SIG-M5 (cell line): ENCODE measurements around the gene SPATA2.
"Not testable (repeated sequence)": the region's sequence is repeated elsewhere in the genome, so short reads cannot be mapped to it uniquely, and the experiment has no call there.

Experiments
- DNase-seq: peaks from one replicate; lab custom pipeline; 2025; lab: John Stamatoyannopoulos, UW

Gene SPATA2, protein sequence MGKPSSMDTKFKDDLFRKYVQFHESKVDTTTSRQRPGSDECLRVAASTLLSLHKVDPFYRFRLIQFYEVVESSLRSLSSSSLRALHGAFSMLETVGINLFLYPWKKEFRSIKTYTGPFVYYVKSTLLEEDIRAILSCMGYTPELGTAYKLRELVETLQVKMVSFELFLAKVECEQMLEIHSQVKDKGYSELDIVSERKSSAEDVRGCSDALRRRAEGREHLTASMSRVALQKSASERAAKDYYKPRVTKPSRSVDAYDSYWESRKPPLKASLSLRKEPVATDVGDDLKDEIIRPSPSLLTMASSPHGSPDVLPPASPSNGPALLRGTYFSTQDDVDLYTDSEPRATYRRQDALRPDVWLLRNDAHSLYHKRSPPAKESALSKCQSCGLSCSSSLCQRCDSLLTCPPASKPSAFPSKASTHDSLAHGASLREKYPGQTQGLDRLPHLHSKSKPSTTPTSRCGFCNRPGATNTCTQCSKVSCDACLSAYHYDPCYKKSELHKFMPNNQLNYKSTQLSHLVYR

DNA sequence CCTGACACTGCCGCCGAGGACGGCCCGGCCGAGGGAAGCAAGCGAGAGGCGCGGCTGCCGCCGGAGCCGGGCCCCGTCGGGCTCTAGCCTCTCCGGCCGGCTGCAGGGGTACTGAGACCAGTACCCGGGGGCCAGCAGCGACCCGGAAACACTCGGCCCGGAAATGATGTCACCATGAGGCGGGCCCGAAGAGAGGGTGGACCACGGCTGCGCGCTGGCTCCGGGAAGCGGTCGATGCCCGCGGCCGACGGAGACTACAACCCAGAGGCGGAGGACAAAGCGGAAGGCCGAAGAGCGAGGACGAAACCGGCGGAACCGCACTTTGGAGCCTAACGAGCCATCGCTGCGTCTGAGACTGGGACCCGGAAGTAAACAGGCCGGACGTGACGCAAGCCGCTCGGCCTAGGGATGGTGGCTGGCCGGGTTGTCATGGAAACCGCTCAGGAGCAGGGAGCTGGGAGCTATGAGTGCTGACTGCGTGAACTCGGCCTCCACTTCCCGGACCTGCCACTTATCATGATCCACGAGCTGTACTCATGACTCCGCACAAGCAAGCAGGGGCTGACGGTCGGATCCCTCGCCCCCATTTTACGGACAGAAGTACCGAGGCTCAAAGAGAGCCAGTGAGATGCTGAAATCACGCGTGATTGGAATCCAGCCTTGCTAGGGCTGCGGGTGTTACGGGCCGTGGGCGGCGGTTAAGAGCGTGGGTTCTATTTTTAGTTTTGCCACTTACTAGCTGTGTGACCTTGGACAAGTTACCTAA is at the start of gene SPATA2:
Gene SPATA2 (minus strand): TSS at position 150 of the 766 bp plus-strand sequence. CDS start 7,039 bp downstream, outside the sequence.
- peak; percentile 58 for DNase-seq

DNA sequence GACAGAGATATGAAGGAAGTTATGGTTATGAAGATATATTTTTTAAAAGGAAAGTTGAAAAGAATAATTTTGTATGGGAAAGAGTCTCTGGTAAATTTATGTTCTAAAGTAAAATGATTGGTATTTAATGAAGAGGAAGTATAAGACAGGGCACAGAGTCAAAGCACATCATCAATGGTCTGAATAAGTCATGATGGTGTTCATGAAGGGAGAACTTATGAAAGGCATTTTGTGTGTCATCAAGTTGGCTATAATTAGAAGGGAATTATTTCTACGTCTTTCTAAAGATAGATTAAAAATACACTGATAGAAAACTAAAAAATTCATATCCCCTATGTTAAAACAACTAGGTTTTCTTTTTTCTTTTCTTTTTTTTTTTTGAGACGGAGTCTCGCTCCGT is 46.1 kb upstream of the SPATA2 start:
- no peak for DNase-seq

DNA sequence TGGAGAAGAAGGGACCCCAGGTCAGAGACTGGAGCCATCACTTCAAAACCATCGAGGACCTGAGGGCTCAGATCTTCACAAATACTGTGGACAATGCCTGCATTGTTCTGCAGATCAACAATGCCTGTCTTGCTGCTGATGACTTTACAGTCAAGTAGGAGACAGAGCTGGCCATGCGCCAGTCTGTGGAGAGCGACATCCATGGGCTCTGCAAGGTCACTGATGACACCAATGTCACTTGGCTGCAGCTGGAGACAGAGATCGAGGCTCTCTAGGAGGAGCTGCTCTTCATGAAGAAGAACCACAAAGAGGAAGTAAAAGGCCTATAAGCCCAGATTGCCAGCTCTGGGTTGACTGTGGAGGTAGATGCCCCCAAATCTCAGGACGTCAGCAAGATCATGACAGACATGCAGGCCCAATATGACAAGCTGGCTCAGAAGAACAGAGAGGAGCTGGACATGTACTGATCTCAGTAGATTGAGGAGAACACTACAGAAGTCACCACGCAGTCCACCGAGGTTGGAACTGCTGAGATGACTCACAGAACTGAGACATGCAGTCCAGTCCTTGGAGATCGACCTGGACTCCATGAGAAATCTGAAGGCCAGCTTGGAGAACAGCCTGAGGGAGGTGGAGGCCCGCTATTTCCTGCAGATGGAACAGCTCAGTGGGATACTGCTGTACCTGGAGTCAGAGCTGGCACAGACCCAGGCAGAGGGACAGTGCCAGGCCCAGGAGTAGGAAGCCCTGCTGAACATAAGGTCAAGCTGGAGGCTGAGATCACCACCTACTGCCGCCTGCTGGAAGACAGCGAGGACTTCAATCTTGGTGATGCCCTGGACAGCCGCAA is 42.0 kb upstream of the SPATA2 start:
- DNase-seq = not testable (repeated sequence)

DNA sequence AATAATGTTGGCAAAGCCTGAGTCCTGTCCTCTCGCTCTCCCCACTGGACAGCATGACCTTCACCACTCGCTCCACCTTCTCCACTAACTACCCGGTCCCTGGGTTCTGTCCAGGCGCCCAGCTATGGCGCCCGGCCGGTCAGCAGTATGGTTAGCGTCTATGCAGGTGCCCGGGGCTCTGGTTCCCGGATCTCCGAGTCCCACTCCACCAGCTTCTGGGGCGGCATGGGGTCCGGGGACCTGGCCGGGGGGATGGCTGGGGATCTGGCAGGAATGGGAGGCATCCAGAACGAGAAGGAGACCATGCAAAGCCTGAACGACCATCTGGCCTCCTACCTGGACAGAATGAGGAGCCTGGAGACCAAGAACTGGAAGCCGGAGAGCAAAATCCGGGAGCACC is 41.4 kb upstream of the SPATA2 start:
- no peak for DNase-seq

DNA sequence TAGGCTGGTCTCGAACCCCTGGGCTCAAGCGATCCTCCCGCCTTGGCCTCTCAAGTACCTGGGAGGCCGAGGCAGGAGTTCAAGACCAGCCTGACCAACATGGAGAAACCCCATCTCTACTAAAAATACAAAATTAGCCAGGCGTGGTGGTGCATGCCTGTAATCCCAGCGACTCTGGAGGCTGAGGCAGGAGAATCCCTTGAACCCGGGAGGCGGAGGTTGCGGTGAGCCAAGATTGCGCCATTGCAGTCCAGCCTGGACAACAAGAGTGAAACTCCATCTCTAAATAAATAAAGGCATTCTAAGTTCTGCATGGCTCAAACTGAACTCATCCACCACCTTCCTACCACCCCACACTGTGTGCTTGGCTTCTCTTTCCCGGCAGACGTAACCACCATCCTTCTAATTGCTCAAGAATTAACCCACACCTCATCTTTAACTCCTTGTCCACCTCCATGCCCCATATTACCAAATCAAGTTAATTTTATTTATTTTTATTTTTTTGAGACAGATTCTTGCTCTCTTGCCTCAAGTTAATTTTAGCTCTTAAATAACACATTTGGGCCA is 40.6 kb upstream of the SPATA2 start:
- DNase-seq = not testable (repeated sequence)

DNA sequence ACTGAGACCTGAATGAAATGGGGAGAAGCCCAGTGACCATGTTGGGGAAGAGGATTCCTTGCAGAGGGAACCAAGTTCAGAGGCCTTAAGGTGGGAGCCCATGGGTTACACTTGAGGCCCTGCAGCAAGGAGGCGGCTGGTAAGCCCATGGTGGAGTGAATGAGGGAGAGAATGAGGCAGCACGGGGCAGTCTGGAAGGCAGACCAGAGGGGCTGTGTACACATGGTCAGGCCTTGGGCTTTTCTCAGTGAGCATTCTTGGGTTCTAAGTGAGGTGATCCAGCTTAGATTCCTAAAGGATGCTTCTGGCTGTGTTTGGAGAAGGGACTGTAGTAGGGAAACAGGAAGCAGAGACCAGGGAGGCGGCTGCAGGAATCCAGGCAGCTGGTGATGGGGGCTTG is 39.8 kb upstream of the SPATA2 start:
- no peak for DNase-seq

DNA sequence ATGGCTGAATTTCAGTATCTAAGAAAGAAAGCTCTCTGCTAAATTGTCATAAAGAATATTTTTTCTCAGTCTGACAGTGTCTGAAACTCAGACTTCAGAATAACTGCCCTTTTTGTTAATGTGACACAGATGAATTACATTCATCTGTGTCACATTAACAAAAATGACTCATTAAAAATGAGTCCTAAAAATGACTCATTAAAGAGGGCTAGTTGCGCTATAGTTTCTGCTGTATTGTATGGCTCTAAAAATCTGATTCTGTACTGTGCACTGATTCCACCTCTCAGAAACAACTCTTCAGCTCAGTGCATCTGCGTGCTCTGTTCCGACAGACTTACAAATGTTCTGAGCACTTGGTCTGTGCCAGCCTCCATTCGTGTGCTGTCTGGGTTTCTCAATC is 35.8 kb upstream of the SPATA2 start:
- no peak for DNase-seq

DNA sequence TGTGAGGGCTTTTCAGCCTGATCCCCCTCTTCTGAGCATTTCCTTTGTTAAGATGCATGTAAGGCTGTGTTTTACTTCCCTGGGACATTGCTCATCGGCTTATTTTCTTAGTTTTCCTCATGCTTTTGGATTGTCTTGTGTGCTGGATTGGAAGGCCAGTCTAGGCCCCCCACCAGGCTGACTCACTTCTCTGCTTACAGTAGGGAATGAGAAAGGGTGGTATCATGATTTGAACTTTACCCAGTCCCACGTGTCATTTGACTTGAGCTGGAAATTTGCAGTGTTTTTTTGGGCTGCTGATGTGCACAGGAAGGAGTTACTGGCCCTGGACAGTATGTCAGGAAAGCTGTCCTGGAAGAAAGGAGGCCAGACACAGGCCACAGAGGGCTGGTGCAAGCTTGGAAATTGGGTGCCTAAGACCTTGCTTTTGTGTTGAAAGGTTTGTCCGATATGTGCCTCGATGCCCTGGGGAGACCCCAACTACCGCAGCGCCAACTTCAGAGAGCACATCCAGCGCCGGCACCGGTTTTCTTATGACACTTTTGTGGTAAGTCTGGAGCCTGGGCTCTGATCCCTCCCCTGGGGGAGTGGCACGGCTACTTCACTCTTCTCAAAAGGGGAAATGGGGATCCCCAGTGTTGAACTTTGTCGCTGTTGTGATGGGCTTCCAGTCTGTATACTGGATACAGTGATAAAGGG is 33.6 kb upstream of the SPATA2 start:
- DNase-seq = no peak

DNA sequence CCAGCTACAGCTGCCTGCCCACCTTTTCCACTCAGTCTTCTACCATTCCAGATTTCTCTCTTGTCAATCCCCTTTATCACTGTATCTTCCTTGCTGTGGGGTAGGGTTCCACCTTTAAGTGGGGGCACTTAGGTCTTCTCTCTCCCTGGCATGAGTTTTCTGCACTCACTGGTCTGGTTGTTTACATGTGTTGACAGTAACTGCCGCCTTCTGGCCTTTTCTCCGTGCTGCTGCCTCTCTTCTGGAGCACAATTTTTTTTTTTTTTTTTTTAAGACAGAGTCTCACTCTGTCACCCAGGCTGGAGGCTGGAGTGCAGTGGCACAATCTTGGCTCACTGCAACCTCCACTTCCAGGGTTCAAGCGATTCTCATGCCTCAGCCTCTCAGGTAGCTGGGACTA is 32.8 kb upstream of the SPATA2 start:
- no peak for DNase-seq

DNA sequence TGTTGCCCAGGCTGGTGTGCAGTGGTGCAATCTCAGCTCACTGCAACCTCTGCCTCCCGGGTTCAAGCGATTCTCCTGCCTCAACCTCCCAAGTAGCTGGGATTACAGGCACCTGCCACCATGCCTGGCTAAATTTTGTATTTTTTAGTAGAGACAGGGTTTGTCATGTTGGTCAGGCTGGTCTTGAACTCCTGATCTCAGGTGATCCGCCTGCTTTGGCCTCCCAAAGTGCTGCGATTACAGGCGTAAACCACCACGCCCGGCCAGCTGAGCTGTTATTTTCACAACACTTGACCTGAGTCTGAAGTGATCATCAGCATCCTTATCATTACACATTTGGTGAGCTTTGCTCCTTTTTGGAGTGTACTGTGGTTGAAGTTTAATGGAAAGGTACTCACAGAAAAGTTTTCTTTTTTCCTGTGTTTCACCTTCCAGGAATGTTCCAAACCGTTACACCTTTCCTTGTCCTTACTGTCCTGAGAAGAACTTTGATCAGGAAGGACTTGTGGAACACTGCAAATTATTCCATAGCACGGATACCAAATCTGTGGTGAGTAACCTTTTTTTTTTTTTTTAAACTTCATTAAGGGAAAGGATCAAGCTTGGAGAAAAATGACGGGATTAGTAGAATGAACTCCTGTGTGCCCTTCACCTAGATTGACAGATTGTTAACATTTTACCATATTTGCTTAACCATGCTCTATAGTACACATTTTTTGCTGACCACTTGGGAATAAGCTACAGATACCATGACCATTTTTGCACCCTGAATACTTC is 30.6 kb upstream of the SPATA2 start:
- DNase-seq = no peak

DNA sequence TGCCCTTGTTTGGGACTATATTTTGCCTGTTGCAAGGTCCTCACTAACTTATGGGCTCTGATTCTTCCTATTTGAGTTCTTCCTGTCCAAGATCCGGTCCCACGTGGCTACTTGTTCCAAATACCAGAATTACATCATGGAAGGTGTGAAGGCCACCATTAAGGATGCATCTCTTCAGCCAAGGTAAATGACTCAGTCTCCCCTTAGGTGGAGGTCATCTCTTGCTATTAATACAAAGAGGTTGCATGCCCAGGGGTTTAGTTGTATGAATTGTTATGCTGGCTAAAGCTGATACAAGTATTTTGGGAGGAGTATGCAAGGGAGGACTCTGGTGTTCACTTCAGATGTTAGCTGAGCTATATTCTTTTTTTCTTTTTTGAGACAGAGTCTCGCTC is 30.0 kb upstream of the SPATA2 start:
- no peak for DNase-seq

DNA sequence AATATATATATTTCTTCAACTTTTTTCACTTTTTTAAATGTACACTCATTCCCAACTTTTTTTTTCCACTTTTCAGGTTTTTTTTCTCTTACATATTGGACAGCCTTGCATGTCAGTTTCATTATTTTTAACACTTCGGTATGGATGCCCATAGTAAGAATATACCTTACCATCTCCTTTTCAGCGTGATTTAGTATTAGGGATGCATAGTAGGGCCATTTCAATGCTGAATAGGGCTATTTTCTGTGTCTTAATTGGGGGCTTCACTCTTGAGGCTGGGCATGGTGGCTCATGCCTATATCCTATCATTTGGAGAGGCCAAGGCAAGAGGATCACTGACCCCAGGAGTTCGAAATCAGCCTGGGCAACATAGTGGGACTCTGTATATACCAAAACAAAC is 27.6 kb upstream of the SPATA2 start:
- DNase-seq = no peak

DNA sequence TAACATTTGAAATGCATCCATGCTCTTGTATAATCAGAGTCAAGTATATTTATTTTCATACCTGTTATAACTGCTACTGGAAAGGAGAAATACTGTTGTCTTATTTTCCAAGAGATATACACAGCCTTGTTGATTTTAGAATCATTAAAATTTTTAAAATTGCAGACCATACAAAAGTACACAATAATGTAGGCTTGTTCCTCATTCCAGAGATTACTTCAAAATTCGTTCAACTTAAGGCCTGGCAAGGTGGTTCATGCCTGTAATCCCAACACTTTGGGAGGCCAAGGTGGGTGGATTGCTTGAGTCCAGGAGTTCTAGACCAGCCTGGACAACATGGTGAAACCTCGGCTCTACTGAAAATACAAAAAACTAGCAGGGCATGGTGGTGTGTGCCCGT is 27.0 kb upstream of the SPATA2 start:
- no peak for DNase-seq

DNA sequence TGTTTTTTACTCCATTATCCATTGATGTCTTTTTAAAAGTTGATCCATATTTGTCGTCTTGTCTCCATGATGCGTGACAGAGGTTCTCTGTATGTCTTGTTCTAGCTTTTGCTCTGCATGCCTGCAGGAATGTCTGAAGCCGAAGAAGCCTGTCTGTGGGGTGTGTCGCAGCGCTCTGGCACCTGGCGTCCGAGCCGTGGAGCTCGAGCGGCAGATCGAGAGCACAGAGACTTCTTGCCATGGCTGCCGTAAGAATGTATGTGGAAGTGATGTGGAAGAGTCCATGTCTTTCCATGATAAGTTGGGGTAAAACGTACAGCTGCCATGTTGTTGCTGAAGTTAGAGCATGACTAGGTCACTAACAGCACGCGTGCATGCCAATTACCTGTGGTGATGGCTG is 26.1 kb upstream of the SPATA2 start:
- no peak for DNase-seq

DNA sequence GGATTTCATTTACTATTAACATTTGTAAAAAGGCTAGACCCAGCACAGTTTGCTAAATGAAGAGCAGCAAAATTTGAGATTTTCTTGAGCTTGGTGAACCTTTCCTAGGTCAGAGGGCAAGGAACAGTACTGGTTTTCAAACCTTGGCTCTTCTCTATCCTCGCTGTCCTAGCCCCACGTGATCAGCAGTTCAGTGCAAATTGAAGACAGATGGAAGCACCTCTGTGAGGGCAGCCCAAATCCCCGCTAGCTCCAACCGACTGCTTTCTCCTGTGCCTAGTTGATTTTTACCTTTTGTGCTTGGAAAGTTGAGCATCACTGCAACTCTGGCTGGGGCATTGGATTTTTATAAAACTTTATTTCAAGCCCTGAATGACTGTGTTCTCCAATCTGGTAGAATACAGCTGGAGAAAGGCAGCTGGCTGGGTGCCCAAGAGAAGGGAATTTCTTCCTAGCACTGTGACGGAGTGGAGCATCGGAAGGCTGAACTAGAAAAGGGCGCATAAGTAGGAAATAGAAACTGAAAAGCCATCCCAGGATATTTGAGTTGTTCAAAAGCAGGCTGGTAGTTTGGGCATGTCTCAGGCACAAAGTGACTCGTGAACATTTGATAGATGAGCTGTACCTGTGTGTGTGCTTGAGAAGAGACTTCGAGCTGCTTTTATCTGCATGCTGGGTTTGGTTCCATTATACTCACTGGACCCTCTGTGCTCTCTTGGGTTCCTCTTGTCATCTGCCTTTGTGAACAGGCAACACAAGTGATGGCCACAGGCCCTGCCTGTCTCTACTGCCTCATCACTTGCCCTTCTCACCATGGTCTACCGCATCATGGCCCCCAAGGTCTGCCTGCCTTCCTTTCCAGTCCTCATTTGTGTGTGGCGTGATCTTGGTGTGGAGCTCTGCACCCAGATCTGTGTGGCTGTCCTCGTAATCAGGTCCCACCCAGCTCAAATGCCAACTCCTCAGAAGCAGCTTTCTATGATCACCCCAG is 23.1 kb upstream of the SPATA2 start:
- DNase-seq = no peak

DNA sequence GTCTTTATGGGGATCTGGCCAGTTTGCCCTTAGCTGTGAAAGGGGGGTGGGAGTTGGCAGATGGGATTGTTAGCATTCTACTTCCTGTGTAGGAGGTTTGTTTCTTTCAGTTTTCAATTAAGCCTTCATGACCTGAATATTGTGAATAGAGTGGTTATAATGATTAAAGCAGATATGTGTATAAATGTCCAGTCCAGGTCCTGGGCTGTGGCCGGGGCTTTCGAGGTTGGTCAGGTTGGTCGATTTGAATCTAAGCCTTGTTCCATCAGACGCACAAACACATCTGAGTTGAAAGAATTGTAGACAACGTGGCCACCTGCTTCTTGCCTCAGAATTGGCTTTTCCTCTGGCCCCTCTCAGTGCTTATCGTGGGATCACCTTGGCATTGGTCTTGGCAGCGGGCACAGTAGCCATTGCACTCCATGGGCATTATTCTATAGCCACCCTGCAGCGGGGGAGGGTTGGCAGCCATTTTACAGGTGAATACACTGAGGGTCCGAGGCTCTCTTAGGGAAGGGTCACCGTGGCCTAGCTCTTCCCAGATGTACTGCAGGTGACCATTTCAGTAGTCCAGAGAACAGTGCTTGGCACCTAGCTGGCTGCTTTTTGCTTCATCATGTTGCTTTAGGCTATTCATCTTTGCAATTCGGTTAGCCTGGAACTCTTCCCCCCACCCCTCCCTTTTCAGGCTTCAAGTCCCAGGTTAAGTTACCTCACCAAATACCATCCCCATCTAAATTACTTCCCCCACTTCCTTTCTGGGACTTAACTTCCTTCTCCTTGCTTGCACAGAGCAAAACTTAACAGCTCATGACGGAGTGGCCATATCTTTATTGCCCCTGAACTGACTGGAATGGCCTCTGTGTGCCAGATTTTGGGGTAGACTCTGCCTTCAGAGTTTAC is 21.9 kb upstream of the SPATA2 start:
- DNase-seq = no peak

DNA sequence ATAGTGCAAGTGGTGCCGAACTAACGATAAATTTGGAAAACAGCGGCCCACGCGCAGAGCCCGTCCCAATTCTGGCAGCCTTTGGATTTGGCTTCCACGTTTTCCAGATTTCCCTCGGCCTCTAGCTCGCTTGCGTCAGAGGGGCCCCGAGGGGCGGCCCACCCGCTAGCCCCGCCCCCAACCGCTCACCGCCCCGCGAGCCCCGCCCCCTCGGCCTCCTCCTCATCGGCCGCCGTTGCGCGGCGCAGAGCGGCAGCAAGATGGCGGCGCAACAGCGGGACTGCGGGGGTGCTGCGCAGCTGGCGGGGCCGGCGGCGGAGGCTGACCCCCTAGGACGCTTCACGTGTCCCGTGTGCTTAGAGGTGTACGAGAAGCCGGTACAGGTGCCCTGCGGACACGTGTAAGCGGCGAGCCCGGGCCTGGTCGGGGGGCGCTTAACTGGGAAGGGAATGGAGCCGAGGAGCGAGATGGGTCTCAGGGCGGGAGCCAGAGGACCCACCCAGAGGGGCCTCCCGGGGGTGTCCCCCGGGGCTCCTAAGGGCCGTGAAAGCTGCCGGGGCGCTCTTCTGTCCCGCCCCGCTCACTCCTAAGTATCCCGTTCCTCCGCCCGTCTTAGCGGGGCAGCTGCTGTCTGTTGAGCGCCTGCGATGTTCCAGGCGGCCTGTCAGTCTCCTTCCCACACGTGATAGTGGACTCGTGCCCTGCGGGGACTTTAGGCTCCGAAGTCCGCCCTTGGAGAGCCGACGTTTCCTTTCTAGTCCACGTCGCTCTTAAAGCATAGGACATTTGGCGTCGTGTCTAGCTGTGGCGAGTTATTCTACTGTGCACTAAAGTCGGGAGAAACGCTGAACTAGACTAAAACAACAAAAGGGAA is 21.1 kb upstream of the SPATA2 start, which contains the start of gene RNF114:
Gene RNF114 (plus strand): TSS at position 245 of the 874 bp plus-strand sequence. CDS start 16 bp downstream, at position 261.
- DNase-seq = no peak
